GM12878 (cell line): ENCODE results near the gene METTL23. TPM values are rescaled to one million over a fixed set of nuclear protein-coding genes. Genes with fewer than 3 reads are reported as not detected.
"Not testable (repeated sequence)": the region's sequence is repeated elsewhere in the genome, so short reads cannot be mapped to it uniquely, and the experiment has no call there.

Experiments
- ATAC-seq: fragments of 200-7000 bp; cut with Tn5 transposase; 3 replicates; pipeline ENCODE4 v1.9.1; 2020; ENCODE audit warnings: mild to moderate bottlenecking, moderate library complexity
- BruUV-seq: library from RNA; stranded (reverse); fragments of 400-500 nt; replicated peaks from 2 replicates; lab custom pipeline; 2021; lab: Mats Ljungman, UMichigan
- CTCF ChIA-PET: fragments of 300-600 bp; sonication (Branson Sonifier 250); formaldehyde crosslinking; extraction: SDS; loops from one replicate; lab custom pipeline; 2021; ENCODE audit warnings: inconsistent platforms; lab: Yijun Ruan, JAX
- POLR2A ChIA-PET: fragments of 350-600 bp; formaldehyde crosslinking; extraction: SDS; loops from one replicate; lab custom pipeline; 2021; ENCODE audit warnings: inconsistent platforms; lab: Charles Lee
- RAD21 ChIA-PET: fragments of 300-600 bp; sonication (Branson Sonifier 250); formaldehyde crosslinking; loops from one replicate; lab custom pipeline; 2023; ENCODE audit warnings: antibody characterized with exemption; ENCODE audit not compliant: unreplicated experiment; lab: Charles Lee
- SMC1A ChIA-PET: fragments of 300-600 bp; sonication (Branson Sonifier 250); formaldehyde crosslinking; loops from one replicate; lab custom pipeline; 2023; ENCODE audit not compliant: unreplicated experiment, uncharacterized antibody; lab: Charles Lee
- DNase-seq: peaks from one replicate; pipeline ENCODE4 v3.0.0-alpha.2; 2011; ENCODE audit warnings: low read depth, low spot score
- FAIRE-seq: peaks from 3 replicates; lab custom pipeline; 2011; peaks lifted over from hg19 to GRCh38; lab: Jason Lieb, UNC
- H2AFZ ChIP-seq: 2 replicates; pipeline ENCODE4 v1.6.0; 2011; ENCODE audit warnings: low read depth, low read length, control low read depth; ENCODE audit not compliant: control insufficient read depth
- H3K27ac ChIP-seq: 2 replicates; pipeline ENCODE4 v1.5.1; 2011; ENCODE audit warnings: control low read depth; ENCODE audit not compliant: control insufficient read depth, insufficient read depth
- H3K27me3 ChIP-seq, 2 experiments: replicated peaks in 1 of 2; 2 replicates each; pipeline versions ENCODE4 v1.6.0 to v1.6.1; 2011; ENCODE audit warnings: low read length in 1 of 2; ENCODE audit not compliant: control insufficient read depth in 2 of 2, insufficient read depth in 2 of 2
- H3K36me3 ChIP-seq, 2 experiments: 2 replicates each; pipeline ENCODE4 v1.5.1; 2011; ENCODE audit warnings: low read length in 1 of 2; ENCODE audit not compliant: control insufficient read depth in 2 of 2, insufficient read depth in 2 of 2
- H3K4me1 ChIP-seq: 2 replicates; pipeline ENCODE4 v1.6.1; 2011; ENCODE audit warnings: mild to moderate bottlenecking, low read length, moderate library complexity, mixed read lengths; ENCODE audit not compliant: control insufficient read depth, insufficient read depth
- H3K4me2 ChIP-seq: 2 replicates; pipeline ENCODE4 v1.6.0; 2011; ENCODE audit warnings: control low read depth; ENCODE audit not compliant: control insufficient read depth, insufficient read depth
- H3K4me3 ChIP-seq: fragments of 200-600 bp; sonication (generic); 2 replicates; pipeline ENCODE4 v1.5.1; 2016
- H3K79me2 ChIP-seq: 2 replicates; pipeline ENCODE4 v1.6.0; 2011; ENCODE audit warnings: low read length; ENCODE audit not compliant: control insufficient read depth, insufficient read depth
- H3K9ac ChIP-seq: 2 replicates; pipeline ENCODE4 v1.8.0; 2011; ENCODE audit warnings: low read length, control low read depth, mixed read lengths; ENCODE audit not compliant: control insufficient read depth, insufficient read depth
- H3K9me3 ChIP-seq: replicated peaks from 3 replicates; pipeline ENCODE4 v1.5.1; 2011; ENCODE audit warnings: mild to moderate bottlenecking, low read length; ENCODE audit not compliant: control insufficient read depth, insufficient read depth
- H4K20me1 ChIP-seq: 2 replicates; pipeline ENCODE4 v1.6.0; 2011; ENCODE audit not compliant: control insufficient read depth, insufficient read depth
- BACH1 ChIP-seq: fragments of 450-650 bp; IDR thresholded peaks from 2 replicates; pipeline ENCODE4 v1.6.1; 2017; ENCODE audit warnings: mild to moderate bottlenecking, borderline replicate concordance
- FOXM1 ChIP-seq: IDR thresholded peaks from 2 replicates; pipeline ENCODE4 v1.6.1; 2012; ENCODE audit warnings: low read depth, mild to moderate bottlenecking, inconsistent platforms, low read length, moderate library complexity
- HDGF ChIP-seq: fragments of 450-650 bp; IDR thresholded peaks from 2 replicates; pipeline ENCODE4 v1.6.1; 2016; ENCODE audit warnings: antibody characterized with exemption
- POLR2AphosphoS5 ChIP-seq: IDR thresholded peaks from 2 replicates; pipeline ENCODE4 v1.6.1; 2011; ENCODE audit warnings: mild to moderate bottlenecking, low read length, inconsistent platforms
- ZBED1 ChIP-seq: IDR thresholded peaks from 2 replicates; pipeline ENCODE4 v1.6.1; 2016; ENCODE audit warnings: borderline replicate concordance
- WGBS: methylation state at CpG from one replicate; pipeline ENCODE4 v1.1.6; 2016; ENCODE audit warnings: low lambda C conversion rate; ENCODE audit not compliant: insufficient replicate concordance, insufficient coverage; ENCODE audit errors: missing lambda C conversion rate; 5-methylcytosine and 5-hydroxymethylcytosine counted together
- in situ Hi-C: fragments of 300-500 bp; cut with MboI; formaldehyde crosslinking; loops from 9 replicates; pipeline ENCODE4 v1.14.3; 2018; ENCODE audit warnings: mixed read lengths
- intact Hi-C: fragments of 100-400 bp; cut with micrococcal nuclease; formaldehyde crosslinking; loops from one replicate; pipeline ENCODE4 v1.14.2; 2022; ENCODE audit not compliant: unreplicated experiment
- polyA plus RNA-seq, 11 experiments: library from polyadenylated mRNA; depleted of rRNA in 4 of 11; unstranded in 6 of 11; stranded (reverse) in 5 of 11; fragments of >200 nt; fragmentation: Nextera tagmentation in 4 of 11; fragmentation: Illumina TruSeq in 1 of 11; extraction: Ambion mirVana in 4 of 11; extraction: Trizol in 1 of 11; gene quantifications; 1 replicate in 1 of 11; 2 replicates in 10 of 11; pipeline versions ENCODE4 v1.2.1 to v1.2.3, GENCODE V29; 2011 to 2016; ENCODE audit warnings: inconsistent platforms in 2 of 11, missing spikeins in 2 of 11, low read depth in 1 of 11
- total RNA-seq, 4 experiments: library from RNA; depleted of rRNA in 3 of 4; stranded (reverse); fragments of >200 nt in 3 of 4; fragmentation: Illumina TruSeq in 1 of 4; extraction: Trizol in 1 of 4; gene quantifications; 2 replicates each; pipeline versions ENCODE4 v1.2.1 to v1.2.3, GENCODE V29; 2013 to 2021

The METTL23 gene
- total and polyA plus RNA-seq, 10 of the 15 experiments (the other 5 are each of a cell fraction or from before 2014, with no cell fraction given) = 25.6 to 61.5 (median 30.9) TPM

GRCh38 chr17:76731800-76732733 lies 5.4 kb downstream of the METTL23 start:
- ChIA-PET SMC1A (interaction anchor here (0.9 to 1.2 kb wide), 3 partner anchors 19 to 165 kb away, joined by 3 read pairs; no protein-coding TSS in a partner anchor), CTCF (interaction anchor here (1.0 kb wide), 1 partner anchor 55 kb away, joined by 3 read pairs; no protein-coding TSS in a partner anchor), POLR2A (interaction anchor here (0.8 to 1.7 kb wide), 3 partner anchors 10 to 282 kb away, joined by 3 to 5 read pairs (median 3); no protein-coding TSS in a partner anchor)
- BruUV-seq, in situ Hi-C loops, H3K27me3 ChIP-seq, DNase-seq, H3K27ac ChIP-seq, H2AFZ ChIP-seq, RAD21 ChIA-PET, H3K9ac ChIP-seq, ATAC-seq, H4K20me1 ChIP-seq, H3K9me3 ChIP-seq, FAIRE-seq, H3K4me1 ChIP-seq: not testable (repeated sequence)
- peaks cover 8 to 36% of the 10 kb centered on the region in 2 experiments for H3K36me3 ChIP-seq
- peak overlapping the region; percentile 87; the same call in 1 of the 2 replicates for H3K4me3 ChIP-seq
- 0 out of 2 replicates have a peak, but pooled peaks have one; percentile 21 for TF ChIP-seq ZBED1
- peak; percentile 51 for TF ChIP-seq POLR2AphosphoS5
- 0 out of 2 replicates have a peak, but pooled peaks have one; percentile 66 for TF ChIP-seq HDGF
- 0 out of 2 replicates have a peak, but pooled peaks have one; percentile 6 for TF ChIP-seq BACH1
- TF ChIP-seq FOXM1 = 0 out of 2 replicates have a peak, but pooled peaks have one; percentile 4
- H3K79me2 ChIP-seq = peaks cover 90% of the 10 kb centered on the region
- intact Hi-C loops = loop anchor here (10.0 kb wide), 1 partner anchor 353 kb away; no protein-coding TSS in a partner anchor
- H3K4me2 ChIP-seq = peak overlapping the region; percentile 75
- WGBS = 75% methylated on average over 13 of the region's 13 CpGs
